Chondrocyte (in vitro differentiated cells): Measurements from ENCODE around the gene AGO3. TPM values are rescaled to one million over a fixed set of nuclear protein-coding genes. Genes with fewer than 3 reads are reported as not detected.
A peak's percentile ranks its signal among the peaks of the same experiment; 100 is the strongest.

Source experiments
- DNase-seq: peaks from one replicate; pipeline ENCODE4 v3.0.0; 2021; ENCODE audit warnings: mixed read lengths, low spot score
- H3K27ac Mint-ChIP-seq: one replicate; pipeline ENCODE4 v1.8.0; 2021; ENCODE audit warnings: mild to moderate bottlenecking, moderate library complexity, mixed read lengths; ENCODE audit not compliant: unreplicated experiment
- H3K27me3 Mint-ChIP-seq: 2 replicates; pipeline ENCODE4 v1.8.0; 2021; ENCODE audit warnings: low read depth, mixed read lengths
- H3K36me3 Mint-ChIP-seq: 2 replicates; pipeline ENCODE4 v1.8.0; 2021; ENCODE audit warnings: low read depth, mixed read lengths
- H3K4me1 Mint-ChIP-seq: 2 replicates; pipeline ENCODE4 v1.8.0; 2021; ENCODE audit warnings: low read depth, mild to moderate bottlenecking, mixed read lengths
- H3K4me3 Mint-ChIP-seq: one replicate; pipeline ENCODE4 v1.8.0; 2021; ENCODE audit warnings: mild to moderate bottlenecking, moderate library complexity, mixed read lengths; ENCODE audit not compliant: unreplicated experiment
- H3K9me3 Mint-ChIP-seq: 2 replicates; pipeline ENCODE4 v1.8.0; 2021; ENCODE audit warnings: low read depth, mixed read lengths
- total RNA-seq: library from RNA; stranded (reverse); gene quantifications from 3 replicates; pipeline ENCODE4 v1.2.1, GENCODE V29; 2021
- TF ChIP-seq, protein P1 (sequence below): fragments of 200-600 bp; sonication (generic); IDR thresholded peaks from 2 replicates; pipeline ENCODE4 v1.5.0; 2021; ENCODE audit warnings: antibody characterized with exemption, mild to moderate bottlenecking, moderate library complexity

The AGO3 gene
- total RNA-seq, 1 donor from 2014 or later = 26.1 TPM

DNA sequence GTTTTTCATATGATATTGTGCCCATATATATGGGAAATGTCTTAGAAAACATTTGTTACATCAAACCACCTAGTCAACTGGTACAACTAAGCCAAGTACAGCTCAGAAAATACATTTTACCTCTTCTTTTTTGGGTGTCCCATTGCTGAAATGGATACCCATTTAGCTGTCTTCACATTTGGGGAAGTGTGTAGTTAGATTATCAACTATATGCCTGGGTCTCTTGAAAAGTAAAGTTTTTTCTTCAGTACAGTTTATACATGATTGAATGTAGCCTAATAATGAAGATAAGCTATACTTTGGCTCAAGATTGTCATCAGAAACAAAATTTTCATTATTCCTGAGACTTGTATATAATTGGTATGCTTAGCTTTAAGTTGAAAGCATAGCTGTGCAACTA is 2.0 kb downstream of the AGO3 start:
- Mint-ChIP-seq H3K36me3 (no peaks in the 10 kb centered on the region), H3K9me3 (no peaks in the 10 kb centered on the region), H3K27ac (no peak overlapping the region), H3K4me3 (no peak overlapping the region), H3K27me3 (no peaks in the 10 kb centered on the region), H3K4me1 (peaks cover 56% of the 10 kb centered on the region)
- TF ChIP-seq, protein P1, sequence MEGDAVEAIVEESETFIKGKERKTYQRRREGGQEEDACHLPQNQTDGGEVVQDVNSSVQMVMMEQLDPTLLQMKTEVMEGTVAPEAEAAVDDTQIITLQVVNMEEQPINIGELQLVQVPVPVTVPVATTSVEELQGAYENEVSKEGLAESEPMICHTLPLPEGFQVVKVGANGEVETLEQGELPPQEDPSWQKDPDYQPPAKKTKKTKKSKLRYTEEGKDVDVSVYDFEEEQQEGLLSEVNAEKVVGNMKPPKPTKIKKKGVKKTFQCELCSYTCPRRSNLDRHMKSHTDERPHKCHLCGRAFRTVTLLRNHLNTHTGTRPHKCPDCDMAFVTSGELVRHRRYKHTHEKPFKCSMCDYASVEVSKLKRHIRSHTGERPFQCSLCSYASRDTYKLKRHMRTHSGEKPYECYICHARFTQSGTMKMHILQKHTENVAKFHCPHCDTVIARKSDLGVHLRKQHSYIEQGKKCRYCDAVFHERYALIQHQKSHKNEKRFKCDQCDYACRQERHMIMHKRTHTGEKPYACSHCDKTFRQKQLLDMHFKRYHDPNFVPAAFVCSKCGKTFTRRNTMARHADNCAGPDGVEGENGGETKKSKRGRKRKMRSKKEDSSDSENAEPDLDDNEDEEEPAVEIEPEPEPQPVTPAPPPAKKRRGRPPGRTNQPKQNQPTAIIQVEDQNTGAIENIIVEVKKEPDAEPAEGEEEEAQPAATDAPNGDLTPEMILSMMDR = no peak
- no peak for DNase-seq

DNA sequence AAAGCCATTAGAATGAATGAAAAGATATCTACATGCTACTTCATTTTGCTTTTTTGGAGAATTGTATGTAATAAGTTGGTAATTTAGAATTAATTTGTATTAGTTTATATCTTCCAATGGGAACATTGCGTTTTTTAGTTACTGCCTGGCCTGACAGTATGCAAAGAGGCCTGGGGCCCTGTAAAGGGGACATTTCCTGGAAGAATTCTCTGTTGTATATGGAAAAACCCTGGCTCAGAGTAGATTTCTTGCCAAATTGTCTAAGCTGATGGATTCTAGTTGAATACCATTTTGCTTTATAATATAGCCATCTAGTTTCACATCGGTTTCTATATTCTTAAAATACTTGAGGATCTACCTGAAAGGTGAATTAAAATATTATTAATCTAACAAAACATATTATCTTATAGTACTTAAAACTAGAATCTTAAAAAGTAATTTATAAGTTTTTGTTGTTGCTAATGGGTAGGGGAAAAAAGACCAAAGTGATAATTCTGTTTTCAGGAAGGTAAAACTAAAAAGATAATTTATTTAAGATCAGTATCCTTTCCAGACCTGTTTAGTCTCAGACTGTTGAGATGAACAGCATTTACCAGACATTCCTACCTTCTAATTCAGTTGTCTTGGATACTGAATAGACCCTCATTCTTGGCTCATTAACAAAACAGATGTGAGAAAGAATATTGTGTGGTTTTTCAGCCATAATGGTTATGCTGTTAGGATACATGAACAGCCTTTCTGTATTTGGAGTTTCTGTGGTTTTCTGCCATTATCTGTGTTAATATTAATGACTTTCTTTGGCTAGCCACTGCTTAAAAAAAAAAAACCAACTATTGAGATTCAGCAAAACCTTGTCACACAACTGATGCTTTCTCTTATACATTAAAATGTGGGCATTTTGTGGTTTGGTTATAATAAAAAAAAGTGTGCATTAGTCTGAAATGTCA is 4.8 kb downstream of the AGO3 start:
- DNase-seq = no peak
- Mint-ChIP-seq H3K27me3 (no peaks in the 10 kb centered on the region), H3K4me3 (no peak overlapping the region), H3K4me1 (peaks cover 43% of the 10 kb centered on the region), H3K9me3 (no peaks in the 10 kb centered on the region), H3K36me3 (no peaks in the 10 kb centered on the region), H3K27ac (peak overlapping the region; percentile 17)
- TF ChIP-seq, protein P1 = no peak

DNA sequence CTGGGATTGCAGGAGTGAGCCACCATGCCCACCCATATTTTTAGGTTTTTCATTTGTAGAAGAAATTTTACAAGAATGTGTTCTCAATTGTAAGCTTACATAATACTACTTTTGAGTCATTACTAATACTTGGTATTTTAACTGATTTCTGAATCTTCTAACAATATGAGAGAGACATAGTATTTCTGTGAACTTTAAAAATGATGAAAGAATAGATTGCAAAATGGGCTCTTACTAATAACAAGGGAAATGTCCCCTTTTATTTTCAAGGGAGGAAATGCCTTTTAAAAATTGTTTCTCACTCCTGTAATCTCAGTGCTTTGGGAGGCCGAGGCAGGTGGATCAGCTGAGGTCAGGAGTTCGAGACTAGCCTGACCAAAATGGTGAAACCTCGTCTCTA is 5.9 kb downstream of the AGO3 start:
- H3K4me3 Mint-ChIP-seq = no peak overlapping the region
- peaks cover 40% of the 10 kb centered on the region for H3K4me1 Mint-ChIP-seq
- TF ChIP-seq, protein P1 = no peak
- H3K27ac Mint-ChIP-seq = peak overlapping the region; percentile 5
- H3K36me3 Mint-ChIP-seq = no peaks in the 10 kb centered on the region
- no peak for DNase-seq
- H3K9me3 Mint-ChIP-seq = no peaks in the 10 kb centered on the region
- no peaks in the 10 kb centered on the region for H3K27me3 Mint-ChIP-seq

DNA sequence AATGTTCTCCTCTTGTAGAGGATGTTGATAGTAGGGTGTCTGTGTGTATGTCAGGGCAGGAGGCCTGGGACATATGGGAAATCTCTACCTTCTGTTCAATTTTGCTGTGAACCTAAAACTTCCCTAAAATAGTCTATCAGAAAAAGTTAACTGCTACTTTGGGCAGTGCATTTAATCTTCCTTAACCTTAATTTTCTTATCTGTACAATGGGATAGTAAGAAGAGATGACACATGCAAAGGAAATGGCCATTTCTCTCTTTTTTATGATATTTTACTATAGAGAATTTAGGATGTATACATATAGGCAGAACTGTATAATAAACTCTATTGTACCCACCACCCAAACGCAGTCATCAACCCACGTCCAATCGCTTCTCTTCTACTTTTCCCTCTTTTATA is 8.6 kb downstream of the AGO3 start:
- Mint-ChIP-seq H3K4me1 (peaks cover 21% of the 10 kb centered on the region), H3K27ac (no peak overlapping the region), H3K4me3 (no peak overlapping the region), H3K27me3 (no peaks in the 10 kb centered on the region), H3K36me3 (no peaks in the 10 kb centered on the region), H3K9me3 (no peaks in the 10 kb centered on the region)
- no peak for DNase-seq
- TF ChIP-seq, protein P1 = no peak

DNA sequence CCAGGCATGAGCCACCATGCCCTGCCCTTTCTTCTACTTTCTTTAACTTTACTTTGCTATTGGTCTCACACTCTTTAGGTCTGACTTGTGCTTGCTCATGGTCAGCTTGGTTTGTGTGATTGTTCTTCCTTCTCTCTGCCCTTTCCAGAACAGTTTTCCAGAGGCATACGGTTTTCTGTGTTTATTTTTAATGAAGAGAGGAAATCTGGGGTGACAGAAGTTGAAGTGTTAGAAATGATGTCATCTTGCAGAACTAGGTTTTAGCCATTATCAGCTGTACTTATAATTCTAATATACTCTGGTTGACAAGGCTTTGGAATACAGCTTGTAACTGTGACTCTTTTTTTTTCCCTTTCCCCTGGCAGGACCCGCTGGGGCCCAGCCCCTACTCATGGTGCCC is 14.4 kb downstream of the AGO3 start:
- H3K9me3 Mint-ChIP-seq = no peaks in the 10 kb centered on the region
- H3K4me3 Mint-ChIP-seq = no peak overlapping the region
- DNase-seq = no peak
- peaks cover 3% of the 10 kb centered on the region for H3K36me3 Mint-ChIP-seq
- TF ChIP-seq, protein P1 = no peak
- H3K4me1 Mint-ChIP-seq = peaks cover 16% of the 10 kb centered on the region
- H3K27me3 Mint-ChIP-seq = no peaks in the 10 kb centered on the region
- H3K27ac Mint-ChIP-seq = peak overlapping the region; percentile 24
